HCT116 (cell line): Measurements from ENCODE around the gene CNTN4. TPM values are rescaled to one million over a fixed set of nuclear protein-coding genes. Genes with fewer than 3 reads are reported as not detected.

Experiments
- ATAC-seq: fragments of 200-7000 bp; cut with Tn5 transposase; 2 replicates; pipeline ENCODE4 v1.9.1; 2020; ENCODE audit warnings: mild to moderate bottlenecking, moderate library complexity
- BruUV-seq: library from RNA; stranded (reverse); fragments of 400-500 nt; replicated peaks from 2 replicates; lab custom pipeline; 2021; lab: Mats Ljungman, UMichigan
- CTCF ChIA-PET: fragments of 300-600 bp; sonication (Branson Sonifier 250); formaldehyde crosslinking; loops from one replicate; lab custom pipeline; 2021; ENCODE audit warnings: antibody characterized with exemption; lab: Charles Lee
- POLR2A ChIA-PET: fragments of 300-600, 350-600 bp; sonication (Branson Sonifier 250); formaldehyde crosslinking; loops from one replicate; lab custom pipeline; 2021; ENCODE audit warnings: antibody characterized with exemption; lab: Charles Lee
- RAD21 ChIA-PET, 2 experiments: fragments of 300-600 bp; sonication (Branson Sonifier 250); formaldehyde crosslinking; loops; one replicate each; lab custom pipeline; 2023; ENCODE audit warnings: low total read pairs in 2 of 2; ENCODE audit not compliant: uncharacterized antibody in 2 of 2, unreplicated experiment in 2 of 2, low non-redundant PET in 1 of 2; lab: Charles Lee
- DNase-seq: peaks from one replicate; pipeline ENCODE4 v3.0.0-alpha.2; 2010; ENCODE audit warnings: low read depth, low spot score
- H2AFZ ChIP-seq: fragments of 200-600 bp; shearing (Covaris generic), sonication (generic); 2 replicates; pipeline ENCODE4 v1.6.1; 2017; ENCODE audit warnings: low read depth, mixed run types, mixed read lengths, antibody characterized with exemption, low read length; ENCODE audit not compliant: poor library complexity, severe bottlenecking
- H3K27ac ChIP-seq: 2 replicates; pipeline ENCODE4 v1.5.1; 2012; ENCODE audit warnings: low read depth, low read length
- H3K27me3 ChIP-seq: fragments of 200-600 bp; sonication (generic); 2 replicates; pipeline ENCODE4 v1.6.1; 2016; ENCODE audit warnings: mixed run types, low read length, mixed read lengths; ENCODE audit not compliant: insufficient read depth
- H3K36me3 ChIP-seq, 2 experiments: fragments of 200-500 bp in 1 of 2; fragments of 200-600 bp in 1 of 2; sonication (Bioruptor generic) in 1 of 2; sonication (generic) in 1 of 2; 2 replicates each; pipeline versions ENCODE4 v1.5.1 to v1.6.1; 2014 to 2016; ENCODE audit warnings: low read length in 2 of 2, inconsistent platforms in 1 of 2, mixed read lengths in 1 of 2, mixed run types in 1 of 2; ENCODE audit not compliant: insufficient read depth in 2 of 2, control insufficient read depth in 1 of 2
- H3K4me1 ChIP-seq, 2 experiments: fragments of 200-600 bp in 1 of 2; sonication (generic) in 1 of 2; 2 replicates each; pipeline versions ENCODE4 v1.5.1 to v1.6.1; 2012 to 2017; ENCODE audit warnings: low read length in 2 of 2, inconsistent platforms in 1 of 2, mild to moderate bottlenecking in 1 of 2, mixed read lengths in 1 of 2, mixed run types in 1 of 2, moderate library complexity in 1 of 2; ENCODE audit not compliant: insufficient read depth in 2 of 2, control insufficient read depth in 1 of 2
- H3K4me2 ChIP-seq: fragments of 200-600 bp; sonication (generic); 2 replicates; pipeline ENCODE4 v1.6.1; 2017; ENCODE audit warnings: mixed run types, low read length, mixed read lengths
- H3K4me3 ChIP-seq, 2 experiments: fragments of 200-600 bp in 1 of 2; sonication (generic) in 1 of 2; replicated peaks in 1 of 2; 2 replicates each; pipeline ENCODE4 v1.5.1; 2011 to 2016; ENCODE audit warnings: low read length in 2 of 2, control low read depth in 1 of 2, low read depth in 1 of 2, mild to moderate bottlenecking in 1 of 2, mixed read lengths in 1 of 2, mixed run types in 1 of 2
- H3K79me2 ChIP-seq: fragments of 200-600 bp; sonication (generic); 2 replicates; pipeline ENCODE4 v1.6.1; 2017; ENCODE audit warnings: mild to moderate bottlenecking, mixed run types, low read length, moderate library complexity, mixed read lengths; ENCODE audit not compliant: insufficient read depth
- H3K9ac ChIP-seq: fragments of 200-600 bp; sonication (generic); 2 replicates; pipeline ENCODE4 v1.6.1; 2016; ENCODE audit warnings: low read length, mixed read lengths
- H3K9me2 ChIP-seq: fragments of 200-600 bp; sonication (generic), shearing (Covaris generic); 2 replicates; pipeline ENCODE4 v1.6.1; 2017; ENCODE audit warnings: mixed run types, mild to moderate bottlenecking, moderate library complexity; ENCODE audit not compliant: insufficient read depth
- H3K9me3 ChIP-seq, 2 experiments: fragments of 200-500 bp in 1 of 2; fragments of 200-600 bp in 1 of 2; sonication (Bioruptor generic) in 1 of 2; sonication (generic) in 1 of 2; 2 replicates each; pipeline ENCODE4 v1.6.1; 2014 to 2017; ENCODE audit warnings: low read length in 2 of 2, mixed read lengths in 2 of 2, inconsistent platforms in 1 of 2, low read depth in 1 of 2, mild to moderate bottlenecking in 1 of 2, mixed run types in 1 of 2, moderate library complexity in 1 of 2; ENCODE audit not compliant: control insufficient read depth in 1 of 2, insufficient read depth in 1 of 2
- H4K20me1 ChIP-seq: fragments of 200-600 bp; sonication (generic), shearing (Covaris generic); 2 replicates; pipeline ENCODE4 v1.6.1; 2017; ENCODE audit warnings: mixed run types, mild to moderate bottlenecking, moderate library complexity; ENCODE audit not compliant: insufficient read depth
- CBX3 ChIP-seq: IDR thresholded peaks from 2 replicates; pipeline ENCODE4 v1.6.1; 2012; ENCODE audit warnings: low read depth
- CEBPB ChIP-seq: IDR thresholded peaks from 2 replicates; pipeline ENCODE4 v1.6.1; 2012; ENCODE audit warnings: low read depth
- ELF1 ChIP-seq: IDR thresholded peaks from 2 replicates; pipeline ENCODE4 v1.6.1; 2012; ENCODE audit warnings: low read depth, borderline replicate concordance
- EZH2 ChIP-seq: fragments of 200-600 bp; sonication (generic); IDR thresholded peaks from 2 replicates; pipeline ENCODE4 v1.6.1; 2017; ENCODE audit warnings: antibody characterized with exemption, mixed run types
- EZH2phosphoT487 ChIP-seq: fragments of 200-600 bp; IDR thresholded peaks from 2 replicates; pipeline ENCODE4 v1.6.1; 2018; ENCODE audit warnings: antibody characterized with exemption, borderline replicate concordance
- FOSL1 ChIP-seq: IDR thresholded peaks from 2 replicates; pipeline ENCODE4 v1.6.1; 2012; ENCODE audit warnings: low read depth
- JUND ChIP-seq: IDR thresholded peaks from 2 replicates; pipeline ENCODE4 v1.6.1; 2012
- MAX ChIP-seq: IDR thresholded peaks from 2 replicates; pipeline ENCODE4 v1.6.1; 2012
- POLR2A ChIP-seq: IDR thresholded peaks from 2 replicates; pipeline ENCODE4 v1.7.0; 2011; ENCODE audit warnings: borderline replicate concordance; ENCODE audit not compliant: insufficient read depth, insufficient read length; ENCODE audit errors: extremely low read depth
- RAD21 ChIP-seq: IDR thresholded peaks from 2 replicates; pipeline ENCODE4 v1.6.1; 2012; ENCODE audit warnings: low read depth, mild to moderate bottlenecking
- REST ChIP-seq: IDR thresholded peaks from 2 replicates; pipeline ENCODE4 v1.6.1; 2012; ENCODE audit warnings: low read depth
- SIN3A ChIP-seq: IDR thresholded peaks from 2 replicates; pipeline ENCODE4 v1.6.1; 2012; ENCODE audit warnings: low read depth
- SP1 ChIP-seq: IDR thresholded peaks from 2 replicates; pipeline ENCODE4 v1.6.1; 2012; ENCODE audit warnings: low read depth
- SRF ChIP-seq: IDR thresholded peaks from 2 replicates; pipeline ENCODE4 v1.6.1; 2012; ENCODE audit warnings: low read depth
- YY1 ChIP-seq: IDR thresholded peaks from 2 replicates; pipeline ENCODE4 v1.6.1; 2011; ENCODE audit warnings: low read length, low read depth, moderate library complexity, mild to moderate bottlenecking; ENCODE audit not compliant: insufficient replicate concordance; ENCODE audit errors: extremely low read depth
- ZBTB33 ChIP-seq: IDR thresholded peaks from 2 replicates; pipeline ENCODE4 v1.6.1; 2011; ENCODE audit warnings: mild to moderate bottlenecking, low read length, moderate library complexity; ENCODE audit not compliant: insufficient replicate concordance; ENCODE audit errors: extremely low read depth
- ZFX ChIP-seq: fragments of 450-650 bp; IDR thresholded peaks from 2 replicates; pipeline ENCODE4 v1.6.1; 2017
- ZNF274 ChIP-seq: fragments of 200-500 bp; sonication (Bioruptor generic); IDR thresholded peaks from 2 replicates; pipeline ENCODE4 v1.6.1; 2014; ENCODE audit warnings: mild to moderate bottlenecking, low read depth, low read length, inconsistent platforms
- intact Hi-C: fragments of 100-400 bp; cut with micrococcal nuclease; formaldehyde crosslinking; loops from 2 replicates; pipeline ENCODE4 v1.10.0; 2022
- total RNA-seq: library from RNA; stranded (reverse); gene quantifications from one replicate; pipeline ENCODE4 v1.2.1, GENCODE V29; 2021; ENCODE audit not compliant: unreplicated experiment

The CNTN4 gene
- total RNA-seq, 1 experiment from 2014 or later, result not detected

GRCh38 chr3:2838546-2839157, 740.0 kb downstream of the CNTN4 start:
- Histone ChIP-seq H3K27ac (no peak overlapping the region), H3K79me2 (no peaks in the 10 kb centered on the region), H4K20me1 (no peaks in the 10 kb centered on the region), H3K9ac (no peak overlapping the region), H3K9me2 (no peaks in the 10 kb centered on the region), H3K4me1 (no peaks in the 10 kb centered on the region), H3K27me3 (no peaks in the 10 kb centered on the region), H3K9me3 (peaks cover 0 to 4% of the 10 kb centered on the region in 2 experiments; a peak in 2 of 4 replicates), H3K36me3 (no peaks in the 10 kb centered on the region), H3K4me2 (no peak overlapping the region), H2AFZ (no peak overlapping the region), H3K4me3 (no peak overlapping the region)
- ChIA-PET RAD21 (no interaction called here), POLR2A (no interaction called here), CTCF (no interaction called here)
- no TSS peak for BruUV-seq
- DNase-seq (no peak), ATAC-seq (no peak)
- TF ChIP-seq REST, result no peak
- TF ChIP-seq ZNF274, result no peak
- TF ChIP-seq POLR2A, result no peak
- TF ChIP-seq JUND, result no peak
- no peak for TF ChIP-seq EZH2
- no peak for TF ChIP-seq FOSL1
- TF ChIP-seq ZBTB33, result no peak
- TF ChIP-seq ZFX, result no peak
- no peak for TF ChIP-seq CBX3
- no peak for TF ChIP-seq CEBPB
- no peak for TF ChIP-seq SIN3A
- no peak for TF ChIP-seq YY1
- TF ChIP-seq RAD21, result no peak
- TF ChIP-seq EZH2phosphoT487, result no peak
- TF ChIP-seq SP1, result no peak
- TF ChIP-seq ELF1, result no peak
- TF ChIP-seq SRF, result no peak
- TF ChIP-seq MAX, result no peak
- intact Hi-C loops, result no loop called here
